K562 (cell line): ENCODE results near the gene FN3K.

ENCODE experiments used
- MECOM ChIP-seq: fragments of 250-450 bp; sonication (Bioruptor Pico); IDR thresholded peaks from 2 replicates; pipeline ENCODE4 v1.8.0; 2022; ENCODE audit warnings: inconsistent platforms
- NR2C2 ChIP-seq, 2 experiments: fragments of 200-800 bp in 1 of 2; sonication (Bioruptor generic) in 1 of 2; sonication (generic) in 1 of 2; formaldehyde crosslinking in 1 of 2; IDR thresholded peaks; 2 replicates each; pipeline versions ENCODE4 v1.6.1 to v1.8.0; 2016 to 2022; ENCODE audit warnings: mild to moderate bottlenecking in 1 of 2, missing compliant biosample characterization in 1 of 2, missing genetic modification characterization in 1 of 2, missing genetic modification reagents in 1 of 2
- NRF1 ChIP-seq, 2 experiments: fragments of 450-650 bp; IDR thresholded peaks in 1 of 2; conservative IDR thresholded peaks in 1 of 2; 2 replicates each; pipeline ENCODE4 v1.6.1; 2014; ENCODE audit warnings: mild to moderate bottlenecking in 2 of 2
- RFX5 ChIP-seq: IDR thresholded peaks from 2 replicates; pipeline ENCODE4 v1.6.1; 2011; ENCODE audit warnings: low read depth, mild to moderate bottlenecking, improper control_type of control experiment, low read length
- SMC3 ChIP-seq: conservative IDR thresholded peaks from 2 replicates; pipeline ENCODE4 v1.6.1; 2011; ENCODE audit warnings: low read depth, low read length, improper control_type of control experiment; ENCODE audit not compliant: insufficient read depth
- SRSF9 ChIP-seq: fragments of 200-400 bp; formaldehyde crosslinking; IDR thresholded peaks from 2 replicates; pipeline ENCODE4 v1.6.1; 2017; ENCODE audit warnings: low read depth, low read length, borderline replicate concordance
- ZNF707 ChIP-seq: fragments of 250-450 bp; sonication (Bioruptor Pico); conservative IDR thresholded peaks from 2 replicates; pipeline ENCODE4 v1.8.0; 2022; ENCODE audit warnings: inconsistent platforms, mild to moderate bottlenecking, moderate library complexity
- TF ChIP-seq, protein P1 (sequence below), 3 experiments: IDR thresholded peaks in 2 of 3; conservative IDR thresholded peaks in 1 of 3; 2 replicates each; pipeline ENCODE4 v1.5.1; 2011 to 2012; ENCODE audit warnings: low read length in 3 of 3, mild to moderate bottlenecking in 3 of 3, control low read depth in 2 of 3, improper control_type of control experiment in 1 of 3, inconsistent platforms in 1 of 3, low read depth in 1 of 3, mixed read lengths in 1 of 3, moderate library complexity in 1 of 3; ENCODE audit not compliant: insufficient read depth in 2 of 3
- TF ChIP-seq, protein P2 (sequence below): sonication (generic); formaldehyde crosslinking; IDR thresholded peaks from 2 replicates; pipeline ENCODE4 v1.8.1; 2023; ENCODE audit warnings: mild to moderate bottlenecking, missing genetic modification reagents

DNA sequence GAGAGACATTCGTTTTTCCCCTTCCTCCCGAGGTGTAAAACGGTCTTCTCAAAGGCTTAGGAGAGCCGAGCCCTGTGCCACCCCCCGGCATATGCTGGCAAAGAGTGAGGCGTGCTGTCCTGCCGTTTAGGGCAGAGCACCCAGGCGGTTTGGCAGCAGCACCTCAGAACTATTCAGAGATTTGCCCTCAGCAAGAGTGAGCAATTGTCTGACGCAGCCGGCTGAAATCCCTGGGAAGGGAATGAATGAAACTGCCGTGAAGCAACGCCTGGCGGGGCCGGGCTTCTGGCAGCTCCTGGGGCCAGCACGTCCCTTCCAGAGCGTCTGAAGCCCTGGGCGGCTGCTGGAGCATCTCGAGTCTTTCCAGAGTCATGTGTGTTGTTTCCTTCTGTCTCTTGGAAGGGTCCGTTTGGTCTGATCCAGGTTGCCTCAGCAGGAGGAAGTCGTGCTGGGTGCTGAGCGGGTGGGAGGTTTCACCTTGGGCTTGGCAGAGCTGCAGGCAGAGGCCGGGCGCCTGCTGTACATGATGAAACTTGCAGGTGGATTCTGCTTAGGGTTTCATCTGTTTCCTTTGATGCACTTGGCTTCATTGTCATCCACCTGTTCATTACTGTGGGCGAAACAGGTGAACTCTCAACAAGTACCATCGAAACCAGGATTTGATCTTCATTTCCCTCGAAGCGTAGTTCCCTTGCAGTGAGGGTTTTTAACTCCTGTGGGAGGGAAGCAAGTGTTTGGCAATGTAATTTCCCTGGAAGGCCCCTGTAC, 51.9 kb downstream of the FN3K start:
- no peak for TF ChIP-seq ZNF707
- TF ChIP-seq, protein P1, sequence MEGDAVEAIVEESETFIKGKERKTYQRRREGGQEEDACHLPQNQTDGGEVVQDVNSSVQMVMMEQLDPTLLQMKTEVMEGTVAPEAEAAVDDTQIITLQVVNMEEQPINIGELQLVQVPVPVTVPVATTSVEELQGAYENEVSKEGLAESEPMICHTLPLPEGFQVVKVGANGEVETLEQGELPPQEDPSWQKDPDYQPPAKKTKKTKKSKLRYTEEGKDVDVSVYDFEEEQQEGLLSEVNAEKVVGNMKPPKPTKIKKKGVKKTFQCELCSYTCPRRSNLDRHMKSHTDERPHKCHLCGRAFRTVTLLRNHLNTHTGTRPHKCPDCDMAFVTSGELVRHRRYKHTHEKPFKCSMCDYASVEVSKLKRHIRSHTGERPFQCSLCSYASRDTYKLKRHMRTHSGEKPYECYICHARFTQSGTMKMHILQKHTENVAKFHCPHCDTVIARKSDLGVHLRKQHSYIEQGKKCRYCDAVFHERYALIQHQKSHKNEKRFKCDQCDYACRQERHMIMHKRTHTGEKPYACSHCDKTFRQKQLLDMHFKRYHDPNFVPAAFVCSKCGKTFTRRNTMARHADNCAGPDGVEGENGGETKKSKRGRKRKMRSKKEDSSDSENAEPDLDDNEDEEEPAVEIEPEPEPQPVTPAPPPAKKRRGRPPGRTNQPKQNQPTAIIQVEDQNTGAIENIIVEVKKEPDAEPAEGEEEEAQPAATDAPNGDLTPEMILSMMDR (IDR thresholded peaks at IDR 0.05 in 2 of 3, conservative IDR thresholded peaks at IDR 0.05 in 1 of 3; ENCODE audit: insufficient read depth in 2 of 3, low read depth in 1 of 3, low read length in 3 of 3), result no peak
- TF ChIP-seq NRF1 (conservative IDR thresholded peaks at IDR 0.05 in 1 of 2, IDR thresholded peaks at IDR 0.05 in 1 of 2), result no peak
- TF ChIP-seq RFX5, result no peak
- TF ChIP-seq SRSF9, result no peak
- TF ChIP-seq, protein P2, sequence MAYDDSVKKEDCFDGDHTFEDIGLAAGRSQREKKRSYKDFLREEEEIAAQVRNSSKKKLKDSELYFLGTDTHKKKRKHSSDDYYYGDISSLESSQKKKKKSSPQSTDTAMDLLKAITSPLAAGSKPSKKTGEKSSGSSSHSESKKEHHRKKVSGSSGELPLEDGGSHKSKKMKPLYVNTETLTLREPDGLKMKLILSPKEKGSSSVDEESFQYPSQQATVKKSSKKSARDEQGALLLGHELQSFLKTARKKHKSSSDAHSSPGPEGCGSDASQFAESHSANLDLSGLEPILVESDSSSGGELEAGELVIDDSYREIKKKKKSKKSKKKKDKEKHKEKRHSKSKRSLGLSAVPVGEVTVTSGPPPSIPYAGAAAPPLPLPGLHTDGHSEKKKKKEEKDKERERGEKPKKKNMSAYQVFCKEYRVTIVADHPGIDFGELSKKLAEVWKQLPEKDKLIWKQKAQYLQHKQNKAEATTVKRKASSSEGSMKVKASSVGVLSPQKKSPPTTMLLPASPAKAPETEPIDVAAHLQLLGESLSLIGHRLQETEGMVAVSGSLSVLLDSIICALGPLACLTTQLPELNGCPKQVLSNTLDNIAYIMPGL (CRISPR knock-in tag), result no peak
- no peak for TF ChIP-seq NR2C2 (CRISPR knock-in tag; IDR thresholded peaks at IDR 0.05)
- TF ChIP-seq NR2C2 (tag; IDR thresholded peaks at IDR 0.05), result no peak
- TF ChIP-seq SMC3, result no peak
- TF ChIP-seq MECOM (CRISPR knock-in tag), result no peak
